Stimulated activated CD4-positive, alpha-beta T cell treated with anti-CD3 and anti-CD28 coated beads, Interleukin-12 subunit alpha, Interleukin-12 subunit beta, amount 100 ng/mL, for 48 hours (primary cell): ENCODE data around the gene FXR1.
"Not testable (repeated sequence)": the region's sequence is repeated elsewhere in the genome, so short reads cannot be mapped to it uniquely, and the experiment has no call there.

Experiments
- DNase-seq, 3 donors: peaks; one replicate each; pipeline ENCODE4 v3.0.0-alpha.2; 2020; ENCODE audit warnings: low read depth in 2 of 3, low spot score in 1 of 3

The FXR1 gene

DNA sequence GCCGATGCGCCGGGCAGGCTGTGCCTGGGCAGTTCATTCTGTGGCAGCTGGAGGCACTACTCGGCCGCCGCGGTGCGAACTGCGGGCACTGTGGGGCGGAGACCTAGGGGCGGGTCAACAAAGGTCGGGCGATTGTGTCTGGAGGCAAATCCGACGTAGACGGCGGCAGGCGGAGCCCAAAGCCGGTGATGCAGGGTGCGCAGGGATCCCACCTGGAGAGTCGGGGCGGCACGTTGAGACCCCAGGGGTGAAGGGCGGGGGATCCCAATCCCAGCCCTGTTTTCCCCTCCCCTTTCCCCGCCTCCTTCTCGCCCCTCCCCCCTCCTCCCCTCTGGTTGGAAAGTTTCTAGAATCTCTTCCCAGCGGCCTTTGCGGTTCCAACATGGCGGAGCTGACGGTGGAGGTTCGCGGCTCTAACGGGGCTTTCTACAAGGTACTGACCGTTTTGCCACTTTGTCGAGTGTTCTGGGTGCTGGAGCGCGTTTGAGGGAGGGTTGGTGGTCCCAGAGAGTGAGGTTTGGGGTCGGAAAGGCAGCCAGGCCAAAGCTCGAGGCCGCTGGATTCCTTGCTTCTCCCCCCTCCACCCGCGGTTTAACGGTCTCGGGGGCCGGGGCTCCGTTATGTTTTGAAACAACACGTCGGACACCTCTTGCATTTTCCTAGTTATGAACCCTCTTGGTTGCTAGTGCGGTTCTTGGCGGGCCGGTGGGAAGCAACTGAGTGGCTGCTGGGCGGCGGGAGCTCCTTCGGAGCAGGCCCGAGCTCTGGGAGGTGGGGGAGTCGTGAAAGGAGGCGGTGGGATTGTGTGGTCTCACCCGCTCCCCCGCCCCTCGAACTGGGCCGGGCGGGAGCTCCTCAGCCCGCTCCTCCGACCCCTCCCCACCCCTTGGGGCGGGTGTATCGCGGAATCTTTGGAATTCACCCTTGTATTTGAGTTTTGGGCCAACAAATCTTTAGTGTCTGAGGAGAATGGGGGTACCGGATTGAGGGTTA lies at the start of gene FXR1:
FXR1 (plus strand) TSS at position 367 of the 993 bp plus-strand sequence; CDS start at position 383, 16 bp downstream.
- DNase-seq: peak; percentile 88 to 91 (median 89)

DNA sequence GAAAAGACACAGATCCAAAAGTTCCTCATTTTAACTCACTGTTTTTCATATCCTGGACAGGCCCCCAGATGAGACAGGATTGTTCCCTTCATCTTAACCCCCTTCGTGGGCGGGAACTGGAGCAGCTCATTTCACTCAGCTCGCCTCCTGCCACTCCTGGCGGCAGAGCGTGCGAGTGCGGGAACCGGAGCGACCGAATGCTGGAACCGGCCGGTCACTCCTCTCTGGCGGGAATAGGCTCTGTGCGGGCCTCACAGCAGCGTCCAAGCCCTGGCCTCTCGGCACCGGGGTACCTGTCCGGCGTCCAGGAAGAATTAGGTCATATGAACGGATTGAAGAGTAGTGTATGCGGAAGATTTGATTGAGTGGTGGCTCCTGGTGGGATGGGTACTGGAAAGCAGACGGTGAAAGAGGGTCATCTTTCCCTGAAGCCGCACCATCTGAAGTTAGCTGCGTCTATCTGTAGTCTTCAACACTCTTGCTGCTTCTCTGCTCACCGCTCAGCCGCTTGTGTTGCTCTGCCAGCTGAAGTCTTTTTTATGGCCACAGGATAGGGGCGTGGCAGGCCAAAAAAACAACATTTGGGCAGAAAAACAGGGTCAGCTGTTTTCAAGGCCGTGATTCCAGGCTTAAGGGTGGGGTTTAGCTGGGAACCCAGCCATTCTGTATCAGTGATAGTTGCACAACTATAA lies 42.3 kb upstream of the FXR1 start:
- DNase-seq: no peak

DNA sequence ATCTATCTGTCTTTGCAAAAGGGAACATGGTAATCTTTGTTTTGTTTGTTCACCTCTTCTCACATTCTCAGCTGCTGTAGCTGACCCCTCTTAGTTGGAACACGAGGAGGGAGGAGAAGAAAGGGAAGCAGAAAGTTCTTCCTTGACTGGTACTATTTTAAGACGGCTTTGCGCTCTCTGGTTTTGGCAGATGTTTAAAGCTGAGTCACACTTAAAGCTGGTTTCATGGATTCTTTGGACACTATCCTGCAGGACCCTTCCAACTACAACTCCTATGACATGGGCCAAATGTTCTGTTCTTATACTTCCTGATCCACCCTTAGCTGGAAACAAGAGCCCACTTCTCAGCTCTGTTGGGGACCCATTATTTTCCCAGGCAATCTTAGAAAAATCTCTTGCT lies 40.6 kb upstream of the FXR1 start:
- no peak for DNase-seq

- not testable (repeated sequence) for DNase-seq
Measured at GRCh38 chr3:180872430-180872829, 40.0 kb upstream of the FXR1 start.

DNA sequence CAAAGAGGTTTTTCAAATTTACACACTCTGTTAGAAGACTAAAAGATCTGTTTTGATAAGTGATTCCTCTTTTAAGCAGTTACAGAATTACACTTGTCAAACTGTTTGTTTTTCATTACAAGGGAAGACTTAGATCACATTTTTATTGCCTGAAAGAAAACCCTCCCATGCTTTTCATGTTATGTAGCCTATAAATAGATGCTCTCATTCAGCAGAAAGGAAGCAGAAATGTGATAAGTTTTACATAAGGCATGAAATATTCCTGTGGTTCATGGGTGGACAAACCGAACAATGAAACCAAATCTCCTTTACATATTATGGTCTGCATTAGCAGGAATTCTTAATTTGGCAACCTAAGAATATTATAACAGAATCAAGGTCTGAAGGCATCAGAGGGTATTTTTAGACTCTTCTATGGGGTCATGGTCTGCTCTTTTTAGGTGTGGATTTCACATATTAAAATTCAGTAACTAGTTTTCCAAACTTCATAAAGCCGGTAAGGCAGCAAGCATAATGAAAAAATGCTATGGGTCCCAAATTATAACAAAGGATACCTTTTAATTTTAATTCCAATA lies 37.3 kb upstream of the FXR1 start:
- DNase-seq: no peak

DNA sequence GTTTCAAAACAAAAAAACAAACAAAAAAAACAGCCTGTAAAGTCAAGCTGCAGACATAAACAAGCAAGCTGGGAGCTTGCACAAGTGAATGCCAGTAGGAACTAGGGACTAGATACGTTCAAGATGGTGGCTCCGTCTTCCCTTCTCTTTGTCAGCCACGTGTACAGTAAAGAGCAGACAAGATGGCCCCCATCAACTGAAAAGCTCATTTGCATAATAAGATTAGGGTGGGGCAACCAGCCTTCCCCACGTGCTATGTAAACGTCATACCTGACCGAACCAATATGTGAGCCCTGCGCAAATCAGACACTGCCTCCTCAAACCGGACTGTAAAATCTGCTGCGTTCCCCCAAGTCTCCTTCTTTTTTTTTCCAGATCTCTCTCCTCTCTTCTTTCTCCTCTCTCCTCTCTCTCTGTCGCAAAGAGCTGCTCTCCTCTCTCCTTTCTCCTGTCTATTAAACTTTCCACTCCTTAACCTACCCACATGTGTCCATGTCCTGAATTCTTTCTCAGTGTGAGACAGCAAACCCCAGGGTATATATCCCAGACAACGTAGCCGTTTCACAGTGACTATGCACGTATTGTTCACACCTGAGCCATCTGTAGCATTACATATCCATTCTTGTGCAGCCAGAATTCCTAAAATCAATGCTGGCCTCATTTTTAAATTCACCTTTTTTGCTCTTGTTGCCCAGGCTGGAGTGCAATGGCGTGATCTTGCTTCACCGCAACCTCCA lies 31.2 kb upstream of the FXR1 start:
- DNase-seq: no peak

DNA sequence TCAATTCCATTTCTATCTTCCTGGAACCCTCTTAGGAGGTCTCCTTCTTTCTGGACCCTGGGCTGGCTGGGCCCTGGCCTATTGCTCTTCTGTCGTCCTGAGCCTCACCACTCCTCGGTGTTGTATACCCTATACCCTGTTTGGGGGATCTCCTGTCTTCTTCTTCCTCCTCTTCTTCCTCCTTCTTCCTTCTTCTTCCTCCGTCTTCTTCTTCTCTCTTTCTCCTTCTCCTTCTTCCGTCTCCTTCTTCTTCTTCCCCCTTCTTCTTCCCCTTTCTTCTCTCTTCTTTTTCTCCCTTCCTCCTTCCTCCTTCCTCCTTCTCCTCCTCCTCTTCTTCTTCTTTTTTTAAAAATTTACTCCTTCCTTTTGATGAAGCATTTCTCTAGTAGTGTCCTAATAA lies 30.4 kb upstream of the FXR1 start:
- no peak for DNase-seq

DNA sequence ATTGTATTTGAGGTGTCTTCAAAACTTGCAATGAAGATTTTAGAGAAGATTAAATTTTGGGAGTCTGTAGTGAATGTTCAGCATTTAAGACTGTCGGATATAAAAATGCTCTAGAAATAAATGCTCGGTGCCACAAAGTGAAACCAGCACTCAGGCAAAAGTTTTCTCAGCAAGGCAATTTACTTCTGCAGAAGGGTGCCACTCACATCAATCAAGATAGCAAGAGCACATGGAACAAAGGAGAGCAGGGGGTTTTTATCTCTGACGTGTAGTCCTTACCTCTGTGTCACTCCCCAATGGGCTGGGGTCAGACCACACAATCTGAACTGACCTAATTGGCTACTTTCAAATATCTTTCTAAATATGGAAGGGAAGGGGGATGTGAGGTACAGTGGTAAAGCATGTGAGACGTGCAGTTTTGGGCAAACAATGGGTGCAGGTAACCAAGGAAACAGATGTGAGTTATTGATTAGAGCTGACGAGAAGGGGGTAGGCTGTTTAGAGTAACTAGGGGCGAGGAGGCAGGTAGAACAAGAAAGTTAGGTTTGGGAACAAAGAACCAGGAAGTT lies 23.4 kb upstream of the FXR1 start:
- no peak for DNase-seq

DNA sequence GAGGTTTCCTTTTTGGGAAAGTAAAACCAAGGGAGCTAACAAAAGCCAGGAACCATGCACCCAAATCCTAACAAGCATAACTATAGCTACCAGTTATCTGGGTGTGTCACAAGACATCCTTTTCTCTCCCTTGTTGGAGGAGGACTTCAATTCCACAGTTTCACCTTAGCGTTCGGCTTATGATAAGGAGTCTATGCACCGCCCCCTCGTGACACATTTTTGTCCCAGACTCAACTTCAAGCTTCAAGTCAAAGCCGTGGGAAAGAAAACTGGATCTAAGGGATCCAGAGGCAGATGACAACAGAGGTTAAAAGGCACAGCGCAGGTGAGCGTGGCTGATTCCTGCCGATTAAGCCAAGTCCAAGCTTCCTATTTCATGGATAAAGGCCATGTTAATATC lies 13.9 kb upstream of the FXR1 start:
- no peak for DNase-seq

GRCh38 chr3:180909369-180910127 lies 2.9 kb upstream of the FXR1 start:
- DNase-seq: no peak

GRCh38 chr3:180910823-180911222 lies 1.6 kb upstream of the FXR1 start:
- no peak for DNase-seq

DNA sequence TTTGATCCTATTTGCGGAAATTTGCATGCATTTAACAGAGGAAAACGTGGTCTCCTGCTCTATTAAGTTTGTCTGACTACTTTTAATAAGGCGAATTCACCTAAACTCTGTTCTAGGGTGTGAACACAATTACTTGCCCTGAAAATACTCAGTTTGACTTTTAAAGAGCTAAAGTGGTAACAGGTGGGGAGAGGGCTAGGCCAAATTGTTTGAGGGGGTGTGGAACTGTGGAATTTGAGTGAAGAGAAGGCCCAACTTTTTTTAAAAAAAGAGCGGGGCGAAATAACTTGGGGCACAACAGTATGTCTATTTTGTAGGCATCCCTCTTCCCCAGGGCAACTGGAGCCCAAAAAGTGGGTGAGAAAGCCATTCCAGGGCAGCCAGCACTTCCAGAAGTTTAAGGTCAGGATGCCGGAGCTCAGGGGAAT lies 580 bp upstream of the FXR1 start:
- no peak for DNase-seq

GRCh38 chr3:180913581-180914404 lies 1.3 kb downstream of the FXR1 start:
- DNase-seq: no peak

GRCh38 chr3:180918542-180918941 lies 6.1 kb downstream of the FXR1 start:
- no peak for DNase-seq

- no peak for DNase-seq
Measured at GRCh38 chr3:180922242-180922641, 9.8 kb downstream of the FXR1 start.

DNA sequence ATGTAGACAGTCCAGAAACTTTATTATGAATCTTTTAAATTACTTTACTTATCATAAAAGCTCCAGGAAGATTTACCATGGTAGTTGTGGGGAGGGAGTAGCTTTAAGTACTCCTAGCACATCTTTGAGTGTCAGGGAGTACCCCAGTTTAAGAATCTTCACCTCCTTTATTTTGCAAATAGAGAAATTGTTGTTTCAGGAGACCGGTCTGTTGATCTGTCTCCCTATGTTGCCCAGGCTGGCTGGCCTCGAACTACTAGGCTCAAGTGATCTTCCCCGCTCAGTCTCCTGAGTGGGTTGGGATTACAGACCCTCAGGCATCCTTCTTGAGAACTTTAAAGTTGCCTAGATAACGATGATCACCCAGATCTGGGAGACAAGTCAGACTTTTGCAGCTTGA lies 11.1 kb downstream of the FXR1 start:
- DNase-seq: no peak

DNA sequence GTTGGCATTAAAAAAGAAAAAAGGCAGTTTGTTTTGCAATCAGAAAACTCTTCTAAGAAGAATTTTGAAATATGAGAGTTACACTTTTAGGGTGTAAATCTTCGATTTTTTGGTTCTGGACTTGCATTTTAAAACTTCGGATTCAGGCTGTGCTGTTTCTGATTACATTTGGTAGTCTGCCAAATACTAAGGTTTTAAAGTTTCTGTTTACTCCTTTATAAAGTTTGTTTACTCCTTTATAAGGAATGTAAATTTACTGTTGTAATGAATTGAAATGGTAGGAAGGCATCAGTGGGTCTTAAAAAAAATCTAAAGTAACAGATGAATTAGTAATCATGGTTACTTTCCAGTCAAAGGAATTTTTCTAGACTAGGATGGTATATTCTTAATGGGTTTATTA lies 14.1 kb downstream of the FXR1 start:
- DNase-seq: no peak

DNA sequence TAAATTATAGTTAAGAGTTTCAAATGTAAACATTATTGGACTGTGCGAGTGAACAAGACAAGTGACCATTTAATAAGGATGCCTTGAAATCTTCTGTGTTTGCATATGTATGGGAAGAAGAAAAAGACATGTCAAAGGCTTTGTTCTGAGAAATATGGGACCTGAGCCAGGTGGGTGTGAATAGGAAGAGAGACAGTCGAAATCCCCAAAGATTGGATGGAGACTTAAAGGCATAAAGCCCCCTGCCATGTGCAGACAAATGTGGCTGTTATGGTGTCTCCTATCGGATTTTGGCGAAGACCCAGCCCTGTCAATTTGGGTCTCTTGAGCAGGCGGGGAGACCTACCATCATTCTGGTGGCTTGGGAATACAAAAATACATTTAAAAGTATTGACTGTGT lies 16.9 kb downstream of the FXR1 start:
- DNase-seq: no peak

- no peak for DNase-seq
Measured at GRCh38 chr3:180930526-180930925, 18.1 kb downstream of the FXR1 start.
